Measurements from ENCODE around the gene AS3MT.
A peak's percentile ranks its signal among the peaks of the same experiment; 100 is the strongest.

Gene AS3MT

DNA sequence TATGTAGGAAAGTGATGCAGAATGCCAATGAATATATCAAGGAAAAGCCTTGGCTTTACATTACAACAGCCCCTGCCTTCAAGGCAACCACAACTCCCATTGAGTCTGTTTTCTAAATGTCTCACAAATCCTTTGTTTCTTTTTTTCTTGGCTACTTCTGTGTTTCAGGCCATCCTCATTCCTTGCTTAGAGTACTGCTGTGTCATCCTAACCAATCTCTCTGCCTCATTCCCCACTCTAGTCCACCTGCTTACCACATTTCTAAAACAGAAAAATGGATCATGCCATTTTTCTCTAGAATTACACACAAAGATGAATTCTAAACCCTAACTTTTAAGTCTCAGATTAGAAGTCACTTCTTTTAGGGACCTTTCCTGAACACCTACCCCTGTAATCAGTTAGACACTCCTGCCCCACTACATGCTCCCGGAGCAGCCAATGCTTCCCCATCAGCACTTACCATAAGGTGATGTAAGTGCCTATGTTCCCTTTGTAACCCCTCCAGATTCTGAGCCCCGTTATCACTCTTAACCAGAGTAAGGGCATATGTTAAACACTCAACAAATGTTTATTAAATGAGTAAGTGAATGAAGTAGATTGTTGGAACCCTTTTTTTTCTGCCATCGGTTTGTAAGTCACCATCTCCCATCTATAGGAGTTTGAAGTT is 12.4 kb upstream of the AS3MT start:
- no peak for DNase-seq

DNA sequence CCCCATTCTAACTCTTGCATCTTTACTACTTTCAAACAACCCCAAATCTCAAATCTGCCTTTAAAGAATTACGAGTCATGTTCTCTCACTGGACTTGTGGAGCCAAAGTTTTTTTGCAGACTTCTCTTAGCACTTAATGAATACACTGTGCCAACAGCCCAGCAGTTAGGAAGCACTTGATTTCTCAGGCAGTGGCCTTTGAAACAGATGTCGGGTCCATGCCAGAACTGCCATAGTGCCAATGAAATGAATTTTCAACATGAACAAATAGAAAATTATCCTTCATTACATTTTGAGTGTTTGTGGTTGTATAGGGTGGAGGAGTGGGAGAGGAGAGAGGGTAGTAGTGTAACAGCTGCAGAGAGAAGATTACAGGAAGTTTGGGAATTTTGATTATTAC is 9.4 kb upstream of the AS3MT start:
- DNase-seq = no peak

DNA sequence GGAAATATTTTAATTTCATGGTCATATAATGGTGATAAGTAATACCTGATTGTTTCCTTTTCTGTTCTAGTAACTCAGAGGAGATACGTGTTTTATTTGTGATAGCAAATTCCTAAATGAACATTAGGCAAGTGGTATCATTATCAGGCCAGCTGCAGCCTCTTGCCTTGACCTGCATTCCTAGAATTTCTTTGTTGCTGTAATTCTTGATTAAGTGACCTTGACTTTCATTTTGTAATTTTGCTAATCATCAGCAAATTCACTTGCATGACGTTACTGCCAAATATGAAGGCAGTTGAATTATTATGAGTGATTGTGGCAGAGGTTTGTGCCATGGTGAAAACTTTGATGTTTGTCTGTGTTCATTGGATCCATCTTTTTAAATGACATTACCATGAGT is 5.6 kb upstream of the AS3MT start:
- no peak for DNase-seq

DNA sequence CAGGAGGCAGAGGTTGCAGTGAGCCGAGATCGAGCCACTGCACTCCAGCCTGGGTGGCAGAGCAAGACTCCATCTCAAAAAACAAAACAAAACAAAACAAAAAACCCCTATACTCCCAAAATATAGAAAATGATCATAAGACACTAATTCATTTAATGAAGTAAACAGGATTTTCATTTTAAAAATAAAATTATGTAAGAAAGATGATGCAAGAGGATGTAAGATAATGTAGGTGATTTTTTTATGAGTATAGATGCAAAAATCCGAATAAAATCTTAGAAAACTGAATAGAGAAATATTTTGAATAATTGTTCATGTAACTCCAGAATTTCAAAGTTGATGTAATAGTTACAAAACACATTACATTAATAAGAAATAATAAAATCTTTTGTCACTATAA is 3.6 kb upstream of the AS3MT start:
- DNase-seq = no peak

DNA sequence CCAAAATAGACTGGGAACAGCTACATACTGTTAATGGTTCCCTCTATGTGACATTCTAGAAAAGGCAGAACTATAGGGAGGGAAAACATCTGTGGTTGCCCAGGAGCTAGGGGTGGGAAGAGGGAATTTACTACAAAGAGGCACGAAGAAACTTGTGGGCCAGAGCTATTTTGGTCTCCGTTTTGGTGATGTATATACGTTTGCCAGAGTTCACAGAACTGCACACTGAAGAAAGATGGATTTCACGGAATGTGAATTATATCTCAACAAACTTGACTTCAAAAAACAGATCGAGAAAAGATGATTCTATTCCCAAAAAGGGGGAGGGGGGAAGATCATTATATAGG is 386 bp upstream of the AS3MT start:
- DNase-seq = no peak

DNA sequence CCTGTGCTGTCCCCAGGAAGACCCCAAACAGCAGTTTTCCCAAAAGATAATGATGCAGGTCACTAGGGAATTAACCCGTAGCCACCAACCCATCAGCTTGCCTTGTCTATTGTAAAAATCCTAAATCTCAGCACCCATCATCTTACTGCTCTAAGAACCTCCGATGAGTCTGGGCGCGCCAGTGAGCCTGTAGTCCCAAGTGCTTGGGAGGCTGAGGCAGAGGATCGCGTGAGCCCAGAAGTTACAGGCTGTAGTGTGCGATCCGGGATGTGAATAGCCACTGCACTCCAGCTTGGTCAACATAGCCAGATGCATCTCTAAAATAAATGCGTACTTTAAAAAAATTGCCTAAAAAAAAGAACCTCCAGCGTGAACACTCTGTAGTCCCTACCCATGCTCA is 951 bp downstream of the AS3MT start:
- no peak for DNase-seq

DNA sequence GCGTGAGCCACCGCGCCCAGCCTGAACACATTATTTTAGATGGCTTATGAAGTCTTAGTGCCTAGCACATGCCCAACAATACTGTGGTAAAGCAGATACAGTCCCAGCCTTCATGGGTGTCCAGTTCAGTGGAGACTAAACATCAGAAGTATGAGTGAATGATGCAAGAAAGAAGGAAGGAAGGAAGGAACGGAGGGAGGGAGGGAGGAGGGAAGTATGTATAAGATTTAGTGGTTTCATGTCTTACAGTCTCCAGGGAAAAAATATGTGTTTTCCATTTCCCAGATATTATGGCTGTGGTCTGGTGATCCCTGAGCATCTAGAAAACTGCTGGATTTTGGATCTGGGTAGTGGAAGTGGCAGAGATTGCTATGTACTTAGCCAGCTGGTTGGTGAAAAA is 2.9 kb downstream of the AS3MT start:
- DNase-seq = no peak

DNA sequence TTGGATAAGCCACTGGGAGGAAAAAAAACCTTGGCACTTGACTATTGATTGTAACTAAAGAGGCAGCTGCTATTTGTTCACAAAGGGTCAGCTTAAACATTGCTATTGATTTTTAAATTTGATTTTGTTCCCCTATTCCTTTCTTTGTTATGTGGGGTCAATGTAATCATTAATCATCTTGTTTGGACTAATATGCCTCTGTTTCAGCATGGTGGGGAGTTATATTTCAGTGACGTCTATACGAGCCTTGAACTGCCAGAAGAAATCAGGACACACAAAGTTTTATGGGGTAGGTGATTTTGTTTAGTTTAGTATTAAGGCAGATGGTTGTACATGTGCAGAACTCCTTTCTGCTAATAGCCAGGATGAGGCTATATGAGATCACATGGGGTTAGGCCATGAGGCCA is 7.5 kb downstream of the AS3MT start:
- DNase-seq = no peak

DNA sequence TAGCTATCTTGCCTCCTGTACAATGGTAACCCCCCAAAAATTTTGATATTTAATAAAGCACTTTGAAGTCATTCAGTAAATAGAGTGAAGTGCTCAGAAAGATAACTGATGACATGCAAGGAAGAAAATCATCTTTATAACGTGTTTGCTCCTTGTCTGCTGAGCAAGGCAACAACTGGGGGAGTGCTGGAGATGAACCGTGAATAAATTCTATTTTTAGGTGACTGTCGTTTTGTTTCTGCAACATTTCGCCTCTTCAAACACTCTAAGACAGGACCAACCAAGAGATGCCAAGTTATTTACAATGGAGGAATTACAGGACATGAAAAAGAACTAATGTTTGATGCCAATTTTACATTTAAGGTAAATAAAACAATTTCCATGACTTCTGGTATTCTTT is 9.4 kb downstream of the AS3MT start:
- DNase-seq = no peak

DNA sequence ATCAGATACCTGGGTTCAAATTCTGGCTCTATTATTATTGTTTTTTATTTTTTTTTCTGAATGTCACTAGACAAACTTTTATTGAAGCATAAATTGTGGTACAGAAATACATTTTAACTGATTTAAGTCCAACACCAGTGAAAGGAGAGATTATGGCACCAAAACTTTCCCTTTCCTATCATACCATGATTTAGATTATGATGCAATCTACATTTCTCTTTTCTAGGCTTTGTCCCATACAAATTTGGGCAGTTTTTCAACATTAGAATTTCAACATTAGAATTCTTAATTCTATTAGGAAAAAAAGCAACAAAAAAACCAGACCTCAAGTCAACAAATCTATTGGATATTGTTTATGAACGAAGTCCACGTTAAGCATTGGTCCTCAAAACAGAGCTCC is 11.0 kb downstream of the AS3MT start:
- no peak for DNase-seq

DNA sequence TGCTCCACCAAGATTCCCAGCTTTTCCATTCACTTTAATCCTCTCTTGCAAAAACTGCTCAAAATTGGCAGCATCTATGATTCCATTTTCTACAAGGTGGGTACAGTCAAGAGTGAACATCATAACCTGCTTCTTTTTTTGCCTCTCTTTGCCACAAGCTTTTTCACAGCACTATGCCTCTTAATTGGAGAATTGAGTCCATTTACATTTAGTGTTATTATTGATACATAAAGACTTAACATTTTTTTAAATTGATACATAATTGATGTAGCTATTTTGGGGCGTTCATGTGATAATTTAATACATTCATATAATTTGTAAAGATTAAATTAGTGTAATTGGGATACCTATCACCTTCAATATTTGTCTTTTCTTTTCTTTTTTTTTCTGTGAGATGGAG is 18.8 kb downstream of the AS3MT start:
- DNase-seq = no peak

DNA sequence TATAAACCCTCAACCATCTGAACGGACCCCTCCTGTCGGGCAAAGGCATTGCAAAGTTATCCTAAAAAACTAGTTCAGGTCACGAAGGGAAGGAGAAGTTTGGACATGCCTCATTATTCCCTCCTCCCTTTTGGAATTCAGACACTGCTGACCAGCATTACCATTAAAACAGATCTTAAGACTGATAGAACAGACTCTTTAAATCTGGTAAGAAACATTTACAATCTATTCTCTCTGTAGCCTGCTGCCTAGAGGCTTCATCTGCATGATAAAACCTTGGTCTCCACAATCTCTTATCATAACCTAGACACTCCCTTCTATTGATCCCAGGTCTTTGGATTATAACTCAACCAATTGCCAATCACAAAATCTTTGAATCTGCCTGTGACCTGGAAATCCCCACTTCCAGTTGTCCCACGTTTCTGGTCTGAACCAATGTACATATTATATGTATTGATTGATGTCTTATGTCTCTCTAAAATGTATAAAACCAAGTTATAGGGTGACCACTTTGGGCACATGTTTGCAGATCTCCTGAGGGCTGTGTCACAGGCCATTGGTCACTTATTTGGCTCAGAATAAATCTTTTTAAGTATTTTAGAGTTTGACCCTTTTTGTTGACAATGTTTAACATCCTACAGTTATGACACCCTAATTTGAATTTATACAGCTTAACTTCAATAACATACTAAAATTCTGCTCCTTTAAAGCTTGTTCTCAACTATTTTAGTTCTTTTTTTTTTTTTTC is 25.4 kb downstream of the AS3MT start:
- no peak for DNase-seq

DNA sequence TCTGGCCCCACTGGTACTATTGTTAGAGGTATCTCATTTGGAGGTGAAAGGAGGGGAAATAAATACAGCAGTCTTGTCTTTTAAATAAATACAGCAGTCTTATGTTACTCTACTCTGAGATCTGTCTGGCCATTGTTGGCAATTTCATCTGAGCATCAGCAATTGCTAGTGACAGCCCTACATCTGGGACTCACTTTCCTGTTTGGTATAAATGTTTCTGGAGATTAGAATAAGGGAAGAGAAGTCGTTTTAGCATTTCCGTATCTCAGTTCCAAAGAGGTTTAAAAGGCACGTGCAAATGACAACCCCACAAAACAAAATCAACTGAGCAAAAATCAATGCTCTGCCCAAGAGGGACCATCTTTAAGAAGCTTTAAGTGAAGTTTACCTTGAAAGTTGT is 30.7 kb downstream of the AS3MT start:
- no peak for DNase-seq

DNA sequence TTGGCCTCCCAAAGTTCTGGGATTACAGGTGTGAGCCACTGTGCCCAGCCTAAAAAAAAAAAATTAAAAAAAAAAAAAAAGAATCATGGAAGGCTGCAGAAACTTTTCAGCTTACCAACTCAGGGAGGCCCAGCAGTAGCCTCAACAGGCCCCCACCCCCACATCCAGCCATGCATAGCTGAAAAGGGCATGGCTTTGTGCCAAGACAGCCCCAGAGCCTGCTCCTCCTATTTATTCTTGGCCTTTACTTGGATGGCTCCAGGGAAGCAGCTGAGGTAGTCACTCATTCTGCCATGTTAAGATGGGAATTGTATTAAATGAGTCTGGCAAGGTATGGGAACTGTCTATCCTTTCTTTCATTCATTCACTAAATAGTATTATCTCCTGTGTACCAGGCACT is 35.1 kb downstream of the AS3MT start:
- no peak for DNase-seq

DNA sequence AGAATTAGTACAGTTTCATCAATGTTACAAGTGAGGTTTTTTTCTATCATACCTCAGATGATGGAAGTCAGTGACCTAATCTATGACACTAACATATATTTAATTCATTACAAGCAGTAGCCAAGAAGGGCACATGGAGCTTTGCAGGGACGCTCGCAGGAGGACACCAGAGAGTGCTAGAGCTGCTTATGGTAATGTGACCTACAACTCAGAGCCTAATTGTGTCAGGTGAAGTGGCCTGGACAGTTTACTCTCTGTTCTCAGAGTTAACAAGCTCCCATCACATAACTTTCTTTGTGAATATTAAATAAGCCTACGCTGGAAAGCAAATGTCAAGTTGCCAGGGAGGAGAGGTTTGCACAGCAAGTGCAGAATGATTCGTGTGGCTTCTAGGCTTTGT is 37.2 kb downstream of the AS3MT start:
- DNase-seq = no peak

DNA sequence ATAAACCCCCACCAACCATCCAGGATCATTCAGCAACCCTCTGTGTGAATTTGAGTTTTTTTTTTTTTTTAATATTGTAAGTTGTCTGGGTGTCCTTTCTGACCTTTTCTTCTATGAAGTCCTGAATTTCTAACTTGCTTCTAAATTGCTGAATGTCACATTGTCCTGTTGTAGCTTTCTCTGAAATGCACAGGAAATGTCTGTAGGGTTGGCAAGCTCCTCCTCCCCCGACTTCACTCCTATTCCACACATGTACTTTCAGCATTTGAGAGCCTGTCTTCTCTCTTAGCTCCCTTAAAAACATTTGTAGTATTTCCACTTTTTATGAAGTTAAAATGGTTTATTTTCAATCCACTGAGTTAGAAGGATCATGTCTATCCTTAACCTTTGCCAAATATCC is 45.5 kb downstream of the AS3MT start:
- DNase-seq = no peak

DNA sequence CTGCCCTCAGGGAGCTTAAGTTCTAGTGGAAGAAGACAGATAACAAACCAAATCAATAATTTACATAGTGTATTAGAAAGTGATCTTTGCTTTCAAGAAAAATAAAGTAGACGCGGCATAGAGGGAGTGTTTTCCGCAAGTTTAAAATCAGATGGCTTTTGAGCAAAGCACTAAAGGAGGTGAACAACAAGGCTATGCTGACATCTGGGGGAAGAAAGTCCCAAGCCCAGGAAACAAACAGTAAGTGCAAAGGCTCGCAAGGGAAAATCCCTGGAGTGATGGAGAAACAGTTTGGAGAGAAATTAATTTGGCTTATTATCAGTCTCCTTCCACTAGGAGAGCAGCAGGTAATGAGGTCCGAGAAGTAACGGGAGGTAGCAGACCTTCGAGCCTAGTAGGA is 46.9 kb downstream of the AS3MT start:
- DNase-seq = no peak

DNA sequence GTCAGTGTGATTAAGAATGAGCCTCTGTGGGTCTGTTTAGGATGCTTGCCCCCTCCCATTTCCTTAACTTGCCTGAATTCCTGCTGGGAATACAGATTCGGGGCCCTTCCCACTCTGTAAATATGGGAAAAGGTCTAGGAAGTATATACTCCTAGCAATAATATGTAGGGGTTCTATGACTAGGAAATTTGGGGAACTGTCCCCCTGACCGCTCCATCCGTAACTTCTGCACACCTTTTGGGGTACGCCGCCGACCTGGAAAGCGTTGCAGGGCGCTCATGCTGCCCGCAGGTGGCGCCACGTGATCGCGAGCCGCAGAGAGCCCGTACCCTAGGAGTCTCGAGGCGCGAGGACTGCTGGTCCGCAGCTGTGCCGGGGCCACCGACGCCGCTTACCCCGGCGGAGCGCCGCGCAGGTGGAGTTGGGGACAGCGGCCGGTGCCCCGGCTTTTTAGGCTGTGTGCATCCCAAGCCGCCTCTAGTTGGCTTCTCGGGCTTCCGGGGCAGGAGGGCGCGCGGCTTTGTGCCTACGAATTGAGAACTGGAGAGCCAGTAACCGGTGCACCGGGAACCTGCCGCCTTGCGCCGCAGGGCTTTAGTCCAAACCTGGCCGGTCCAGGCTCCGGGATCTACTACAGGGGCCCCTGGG is 48.2 kb downstream of the AS3MT start:
- DNase-seq = no peak

DNA sequence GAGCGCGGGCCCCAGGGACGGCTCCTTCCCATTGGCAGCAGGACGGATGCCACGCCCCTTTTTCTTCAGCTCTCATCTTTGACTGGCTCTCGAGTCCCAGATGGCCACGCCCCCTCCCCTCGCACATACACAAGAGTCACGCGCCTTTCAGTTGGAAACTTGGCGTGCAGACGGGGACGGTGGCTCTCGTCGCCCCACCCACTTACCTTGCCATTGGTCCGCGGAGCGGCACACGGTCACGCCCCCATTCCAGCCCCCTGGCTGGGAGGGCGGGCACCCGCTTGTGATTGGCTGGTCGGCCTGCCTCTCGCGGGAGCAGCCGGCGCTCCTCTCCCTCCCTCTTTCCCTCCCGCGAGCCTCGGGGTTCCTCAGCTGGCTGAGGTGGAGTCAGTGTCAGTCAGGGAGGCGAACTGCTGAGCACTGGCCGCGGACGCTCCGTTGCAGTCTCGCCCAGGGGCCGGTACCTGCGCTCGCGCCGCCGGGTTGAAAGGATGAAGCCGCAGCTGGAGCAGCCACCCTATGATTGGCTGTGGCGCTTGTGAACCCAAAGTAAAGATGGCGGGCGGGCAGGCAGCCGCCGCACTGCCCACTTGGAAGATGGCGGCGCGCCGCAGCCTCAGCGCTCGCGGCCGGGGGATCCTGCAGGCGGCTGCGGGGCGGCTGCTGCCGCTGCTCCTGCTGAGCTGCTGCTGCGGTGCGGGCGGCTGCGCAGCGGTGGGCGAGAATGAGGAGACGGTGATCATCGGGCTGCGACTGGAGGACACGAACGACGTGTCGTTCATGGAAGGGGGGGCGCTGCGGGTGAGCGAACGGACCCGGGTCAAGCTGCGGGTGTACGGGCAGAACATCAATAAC is 48.9 kb downstream of the AS3MT start, which contains the start of gene CNNM2:
Gene CNNM2, plus strand, starts transcription at position 333 of the 855 bp plus-strand sequence. Its CDS starts 187 bp downstream, at position 520.
- DNase-seq = peak; percentile 82

DNA sequence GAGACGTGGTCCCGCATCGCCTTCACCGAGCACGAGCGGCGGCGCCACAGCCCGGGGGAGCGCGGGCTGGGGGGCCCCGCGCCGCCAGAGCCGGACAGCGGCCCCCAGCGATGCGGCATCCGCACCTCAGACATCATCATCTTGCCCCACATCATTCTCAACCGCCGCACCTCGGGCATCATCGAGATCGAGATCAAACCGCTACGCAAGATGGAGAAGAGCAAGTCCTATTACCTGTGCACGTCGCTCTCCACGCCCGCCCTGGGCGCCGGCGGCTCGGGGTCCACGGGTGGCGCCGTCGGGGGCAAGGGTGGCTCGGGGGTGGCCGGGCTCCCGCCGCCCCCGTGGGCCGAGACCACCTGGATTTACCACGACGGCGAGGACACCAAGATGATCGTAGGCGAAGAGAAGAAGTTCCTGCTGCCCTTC is 49.6 kb downstream of the AS3MT start:
- DNase-seq = no peak

DNA sequence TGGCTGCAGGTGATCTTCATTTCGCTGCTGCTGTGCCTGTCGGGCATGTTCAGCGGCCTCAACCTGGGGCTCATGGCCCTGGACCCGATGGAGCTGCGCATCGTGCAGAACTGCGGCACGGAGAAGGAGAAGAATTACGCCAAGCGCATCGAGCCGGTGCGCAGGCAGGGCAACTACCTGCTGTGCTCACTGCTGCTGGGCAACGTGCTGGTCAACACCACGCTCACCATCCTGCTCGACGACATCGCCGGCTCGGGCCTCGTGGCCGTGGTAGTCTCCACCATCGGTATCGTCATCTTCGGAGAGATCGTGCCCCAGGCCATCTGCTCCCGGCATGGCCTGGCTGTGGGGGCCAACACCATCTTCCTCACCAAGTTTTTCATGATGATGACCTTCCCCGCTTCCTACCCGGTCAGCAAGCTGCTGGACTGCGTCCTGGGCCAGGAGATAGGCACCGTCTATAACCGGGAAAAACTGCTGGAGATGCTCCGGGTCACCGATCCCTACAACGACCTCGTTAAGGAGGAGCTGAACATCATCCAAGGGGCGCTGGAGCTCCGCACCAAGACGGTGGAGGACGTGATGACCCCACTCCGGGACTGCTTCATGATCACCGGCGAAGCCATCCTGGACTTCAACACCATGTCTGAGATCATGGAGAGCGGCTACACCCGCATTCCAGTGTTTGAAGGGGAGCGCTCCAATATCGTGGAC is 50.1 kb downstream of the AS3MT start:
- DNase-seq = no peak

DNA sequence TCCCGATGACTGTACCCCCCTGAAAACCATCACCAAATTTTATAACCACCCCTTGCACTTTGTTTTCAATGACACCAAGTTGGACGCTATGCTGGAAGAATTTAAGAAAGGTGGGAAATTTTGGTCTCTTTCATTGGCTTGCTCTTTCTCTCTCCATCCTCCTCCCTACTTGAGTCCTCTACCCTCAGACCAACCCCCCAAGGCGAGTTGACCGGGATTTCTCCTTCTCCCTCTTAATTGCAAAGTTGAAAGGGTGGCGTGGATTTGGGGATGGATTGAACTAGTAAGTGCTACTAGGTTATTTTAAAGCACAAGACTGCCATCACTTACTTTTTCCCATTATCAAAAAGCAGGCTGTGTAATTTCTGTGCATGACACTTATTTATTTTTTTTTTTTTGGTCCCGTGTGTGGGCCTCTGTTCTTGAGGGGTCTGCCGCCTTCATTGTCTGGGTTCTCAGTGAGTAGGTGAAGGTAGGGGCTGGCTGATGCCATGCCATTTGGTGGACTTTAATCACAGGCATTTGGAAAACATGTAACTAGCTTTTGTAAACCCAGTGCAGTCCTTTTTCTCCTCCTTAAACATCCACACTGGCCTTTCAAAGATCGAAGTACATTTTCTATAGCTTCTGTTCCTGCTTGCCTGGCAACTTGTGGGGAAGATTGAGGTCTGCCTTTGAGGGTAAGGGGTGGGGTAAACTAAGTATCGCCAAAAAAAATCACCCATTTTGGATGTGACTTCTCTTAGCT is 50.9 kb downstream of the AS3MT start:
- DNase-seq = no peak

All from cortex of kidney (tissue), 1 donor.